Measurements from ENCODE around the gene KRT32.

KRT32 gene

GRCh38 chr17:41512546-41513167, 45.5 kb upstream of the KRT32 start:
- Histone ChIP-seq H3K27ac (no peak overlapping the region), H3K4me2 (ENCODE audit: low read length) (no peak overlapping the region), H3K79me2 (no peaks in the 10 kb centered on the region), H3K9me3 (ENCODE audit: control insufficient read depth, low read length) (no peaks in the 10 kb centered on the region), H3K36me3 (ENCODE audit: control insufficient read depth, insufficient read depth, low read length) (no peaks in the 10 kb centered on the region), H3K4me3 (ENCODE audit: low read depth, low read length) (no peak overlapping the region), H3K4me1 (no peaks in the 10 kb centered on the region), H2AFZ (no peak overlapping the region), H3K9ac (no peak overlapping the region), H3K27me3 (ENCODE audit: control insufficient read depth, insufficient read depth, low read length) (no peaks in the 10 kb centered on the region)
- no peak for TF ChIP-seq CTCF (IDR thresholded peaks at IDR 0.05)

GRCh38 chr17:41511716-41512115, 44.5 kb upstream of the KRT32 start:
- no peak overlapping the region for H3K27ac ChIP-seq
- no peak overlapping the region for H3K9ac ChIP-seq
- no peaks in the 10 kb centered on the region for H3K36me3 ChIP-seq (ENCODE audit: control insufficient read depth, insufficient read depth, low read length)
- no peak for TF ChIP-seq CTCF (IDR thresholded peaks at IDR 0.05)
- H2AFZ ChIP-seq, result no peak overlapping the region
- H3K4me1 ChIP-seq, result no peaks in the 10 kb centered on the region
- no peak overlapping the region for H3K4me3 ChIP-seq (ENCODE audit: low read depth, low read length)
- H3K9me3 ChIP-seq (ENCODE audit: control insufficient read depth, low read length), result no peaks in the 10 kb centered on the region
- no peaks in the 10 kb centered on the region for H3K79me2 ChIP-seq
- no peak overlapping the region for H3K4me2 ChIP-seq (ENCODE audit: low read length)
- no peaks in the 10 kb centered on the region for H3K27me3 ChIP-seq (ENCODE audit: control insufficient read depth, insufficient read depth, low read length)

GRCh38 chr17:41511116-41511515, 43.9 kb upstream of the KRT32 start:
- no peaks in the 10 kb centered on the region for H3K36me3 ChIP-seq (ENCODE audit: control insufficient read depth, insufficient read depth, low read length)
- H3K4me3 ChIP-seq (ENCODE audit: low read depth, low read length), result no peak overlapping the region
- H3K4me1 ChIP-seq, result no peaks in the 10 kb centered on the region
- no peak overlapping the region for H2AFZ ChIP-seq
- H3K27me3 ChIP-seq (ENCODE audit: control insufficient read depth, insufficient read depth, low read length), result no peaks in the 10 kb centered on the region
- no peaks in the 10 kb centered on the region for H3K9me3 ChIP-seq (ENCODE audit: control insufficient read depth, low read length)
- no peak overlapping the region for H3K27ac ChIP-seq
- H3K9ac ChIP-seq, result no peak overlapping the region
- H3K4me2 ChIP-seq (ENCODE audit: low read length), result no peak overlapping the region
- H3K79me2 ChIP-seq, result no peaks in the 10 kb centered on the region
- TF ChIP-seq CTCF (IDR thresholded peaks at IDR 0.05), result no peak

- no peak overlapping the region for H3K27ac ChIP-seq
- no peaks in the 10 kb centered on the region for H3K4me1 ChIP-seq
- H3K36me3 ChIP-seq (ENCODE audit: control insufficient read depth, insufficient read depth, low read length), result no peaks in the 10 kb centered on the region
- H3K27me3 ChIP-seq (ENCODE audit: control insufficient read depth, insufficient read depth, low read length), result no peaks in the 10 kb centered on the region
- no peak overlapping the region for H3K9ac ChIP-seq
- no peaks in the 10 kb centered on the region for H3K9me3 ChIP-seq (ENCODE audit: control insufficient read depth, low read length)
- H3K4me3 ChIP-seq (ENCODE audit: low read depth, low read length), result no peak overlapping the region
- no peak for TF ChIP-seq CTCF (IDR thresholded peaks at IDR 0.05)
- H2AFZ ChIP-seq, result no peak overlapping the region
- H3K4me2 ChIP-seq (ENCODE audit: low read length), result no peak overlapping the region
- no peaks in the 10 kb centered on the region for H3K79me2 ChIP-seq
These were observed 43.3 kb upstream of the KRT32 start for GRCh38 chr17:41510251-41511065.
